GM13977 (cell line): ENCODE measurements around the gene FAM120AOS.

Experiments used
- DNase-seq: peaks from one replicate; pipeline ENCODE4 v3.0.0; 2012; ENCODE audit warnings: low spot score
- in situ Hi-C: fragments of 300-500 bp; cut with MboI; formaldehyde crosslinking; loops from one replicate; pipeline ENCODE4 v1.12.0; 2022; ENCODE audit warnings: low sequenced_read_pairs, low pct_unique_long_range_greater_than_20kb, mixed read lengths, inconsistent platforms; ENCODE audit not compliant: unreplicated experiment
- TF ChIP-seq, protein P1 (sequence below): IDR thresholded peaks from 2 replicates; pipeline ENCODE4 v1.5.1; 2012; ENCODE audit warnings: mild to moderate bottlenecking, control low read depth; ENCODE audit not compliant: insufficient read depth; ENCODE audit errors: extremely low read depth, missing control alignments

Gene FAM120AOS

DNA sequence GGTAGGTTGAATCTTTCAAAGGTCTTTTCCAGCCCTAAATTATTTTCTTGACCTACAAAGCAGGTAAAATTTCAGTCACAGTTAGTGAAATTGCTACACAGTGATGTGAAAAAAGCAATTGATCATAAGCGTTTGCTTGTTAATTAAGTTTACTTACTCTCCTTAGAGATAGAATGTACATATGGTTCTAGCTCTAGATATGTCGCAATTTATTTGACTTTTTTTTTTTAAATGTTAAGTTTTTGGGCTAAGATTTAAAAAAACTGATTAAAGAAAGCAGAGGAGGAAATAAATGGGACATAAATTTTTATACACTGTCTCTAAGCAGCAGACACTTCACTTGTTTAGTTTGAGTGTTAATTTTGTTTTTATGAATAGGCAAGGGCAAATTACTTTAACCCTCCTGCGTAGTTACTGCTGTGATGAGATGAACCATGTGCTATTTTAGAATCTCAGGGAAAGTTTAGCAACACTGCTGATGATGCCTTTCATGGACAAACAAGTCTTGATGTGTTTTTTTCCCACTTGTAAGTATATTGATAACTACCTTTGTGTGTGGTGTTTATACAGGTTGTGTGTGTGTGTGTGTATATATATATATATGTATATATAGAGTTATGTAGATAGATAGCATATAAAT lies 38.3 kb upstream of the FAM120AOS start:
- DNase-seq: no peak
- in situ Hi-C loops: no loop called here
- TF ChIP-seq, protein P1, sequence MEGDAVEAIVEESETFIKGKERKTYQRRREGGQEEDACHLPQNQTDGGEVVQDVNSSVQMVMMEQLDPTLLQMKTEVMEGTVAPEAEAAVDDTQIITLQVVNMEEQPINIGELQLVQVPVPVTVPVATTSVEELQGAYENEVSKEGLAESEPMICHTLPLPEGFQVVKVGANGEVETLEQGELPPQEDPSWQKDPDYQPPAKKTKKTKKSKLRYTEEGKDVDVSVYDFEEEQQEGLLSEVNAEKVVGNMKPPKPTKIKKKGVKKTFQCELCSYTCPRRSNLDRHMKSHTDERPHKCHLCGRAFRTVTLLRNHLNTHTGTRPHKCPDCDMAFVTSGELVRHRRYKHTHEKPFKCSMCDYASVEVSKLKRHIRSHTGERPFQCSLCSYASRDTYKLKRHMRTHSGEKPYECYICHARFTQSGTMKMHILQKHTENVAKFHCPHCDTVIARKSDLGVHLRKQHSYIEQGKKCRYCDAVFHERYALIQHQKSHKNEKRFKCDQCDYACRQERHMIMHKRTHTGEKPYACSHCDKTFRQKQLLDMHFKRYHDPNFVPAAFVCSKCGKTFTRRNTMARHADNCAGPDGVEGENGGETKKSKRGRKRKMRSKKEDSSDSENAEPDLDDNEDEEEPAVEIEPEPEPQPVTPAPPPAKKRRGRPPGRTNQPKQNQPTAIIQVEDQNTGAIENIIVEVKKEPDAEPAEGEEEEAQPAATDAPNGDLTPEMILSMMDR: no peak

DNA sequence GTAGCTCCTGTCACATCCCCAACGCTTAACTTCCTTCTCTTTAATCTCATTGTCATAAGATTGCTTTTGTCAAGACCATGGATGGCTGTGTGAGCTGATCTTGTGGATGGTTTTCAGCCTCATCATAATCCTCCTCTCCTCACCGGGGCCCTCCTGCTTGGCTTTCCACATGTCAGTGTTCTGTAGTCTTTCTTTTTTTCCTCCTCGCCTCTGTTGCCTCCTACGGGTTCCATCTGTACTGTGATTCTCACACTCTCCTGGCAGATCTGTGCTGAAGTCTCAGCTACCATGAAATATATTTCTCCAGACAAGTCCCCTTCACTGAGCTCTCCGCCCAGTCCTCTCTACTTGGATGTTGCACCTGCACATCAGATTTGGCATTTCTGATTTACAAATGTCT lies 34.9 kb upstream of the FAM120AOS start:
- TF ChIP-seq, protein P1: no peak
- no peak for DNase-seq
- in situ Hi-C loops: no loop called here

DNA sequence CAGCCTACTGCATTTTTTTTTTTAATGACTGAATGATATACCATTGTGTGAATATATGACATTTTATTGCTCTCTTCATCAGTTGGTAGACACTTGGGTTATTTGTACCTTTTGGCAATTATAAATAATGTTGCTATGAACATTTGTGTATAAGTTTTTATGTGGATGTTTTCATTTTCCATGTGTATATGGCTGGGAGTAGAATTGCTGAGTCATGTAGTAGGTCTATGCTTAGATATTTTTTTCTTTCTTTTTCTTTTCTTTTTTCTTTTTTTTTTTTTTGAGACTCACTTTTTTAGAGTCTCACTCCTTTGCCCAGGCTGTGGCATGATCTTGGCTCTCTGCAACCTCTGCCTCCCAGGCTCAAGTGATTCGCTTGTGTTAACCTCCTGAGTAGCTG lies 32.9 kb upstream of the FAM120AOS start:
- in situ Hi-C loops: no loop called here
- TF ChIP-seq, protein P1: no peak
- DNase-seq: no peak

DNA sequence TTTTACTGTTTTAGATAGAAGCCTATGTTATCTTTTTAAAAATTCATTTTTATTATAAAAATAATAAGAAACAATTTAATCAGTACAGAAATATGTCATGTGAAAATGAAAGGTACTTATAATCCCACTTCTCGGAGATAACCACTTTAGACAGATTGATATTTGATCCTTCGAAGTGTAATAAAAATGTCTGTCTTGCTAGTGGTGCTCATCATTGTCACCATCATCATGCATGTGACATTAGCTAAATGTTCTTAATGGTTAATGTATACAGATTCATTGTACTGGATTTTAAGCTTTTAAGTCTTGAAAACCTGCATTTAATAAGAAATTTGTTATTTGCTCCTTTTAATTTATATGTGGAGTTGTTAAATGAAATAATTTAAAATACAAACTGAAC lies 30.1 kb upstream of the FAM120AOS start:
- no peak for DNase-seq
- TF ChIP-seq, protein P1: no peak
- in situ Hi-C loops: no loop called here

DNA sequence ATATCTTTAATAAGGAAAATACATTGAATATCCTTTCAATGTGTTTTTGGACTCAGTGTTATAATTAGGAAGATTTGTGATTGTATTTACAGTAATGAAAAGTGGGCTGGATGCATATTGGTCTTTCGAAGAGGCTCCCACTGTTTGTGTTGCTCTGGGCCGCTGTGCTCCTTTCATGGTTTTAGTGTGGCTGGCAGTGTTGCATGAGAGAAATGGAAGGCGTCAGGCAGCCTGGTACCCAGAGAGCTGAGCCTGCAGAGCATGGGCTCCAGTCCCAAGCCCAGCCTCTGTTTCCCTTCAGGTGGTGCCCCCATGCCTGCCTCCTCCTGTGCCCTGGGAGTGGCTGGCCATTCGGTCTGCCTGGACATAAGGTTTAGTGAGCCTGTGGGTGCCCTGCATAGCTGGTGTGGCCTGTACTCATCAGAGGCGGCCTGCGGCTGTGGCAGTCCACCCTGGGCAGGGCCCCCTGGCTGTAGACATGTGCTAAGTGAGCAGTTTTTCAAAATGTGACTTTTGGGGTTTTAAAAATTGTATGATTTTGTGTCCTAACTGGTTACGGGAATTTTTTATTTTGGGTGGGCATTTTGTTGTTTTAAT lies 27.4 kb upstream of the FAM120AOS start:
- no peak for DNase-seq
- TF ChIP-seq, protein P1: no peak
- in situ Hi-C loops: no loop called here

DNA sequence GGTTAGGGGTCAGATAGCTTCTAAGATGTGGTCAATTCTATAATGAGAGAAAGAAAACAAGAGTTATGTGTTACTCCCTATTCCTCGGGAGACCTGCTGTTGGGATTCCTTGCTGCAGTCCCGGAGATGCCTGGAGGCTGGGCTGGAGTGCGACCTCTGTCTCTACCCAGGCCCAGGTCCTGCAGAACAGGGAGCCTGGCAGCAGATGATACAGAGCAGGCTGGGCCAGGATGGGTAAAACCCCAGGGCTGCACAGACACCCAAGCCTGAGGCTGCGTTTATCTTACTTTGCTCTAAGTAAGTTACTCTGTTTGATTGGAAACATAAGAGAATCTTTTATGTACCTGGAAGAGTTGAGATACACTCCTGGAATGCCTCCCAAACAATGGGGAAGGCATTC lies 26.9 kb upstream of the FAM120AOS start:
- DNase-seq: no peak
- in situ Hi-C loops: no loop called here
- TF ChIP-seq, protein P1: no peak
